ENCODE results near the gene HPCAL4.

Gene HPCAL4

DNA sequence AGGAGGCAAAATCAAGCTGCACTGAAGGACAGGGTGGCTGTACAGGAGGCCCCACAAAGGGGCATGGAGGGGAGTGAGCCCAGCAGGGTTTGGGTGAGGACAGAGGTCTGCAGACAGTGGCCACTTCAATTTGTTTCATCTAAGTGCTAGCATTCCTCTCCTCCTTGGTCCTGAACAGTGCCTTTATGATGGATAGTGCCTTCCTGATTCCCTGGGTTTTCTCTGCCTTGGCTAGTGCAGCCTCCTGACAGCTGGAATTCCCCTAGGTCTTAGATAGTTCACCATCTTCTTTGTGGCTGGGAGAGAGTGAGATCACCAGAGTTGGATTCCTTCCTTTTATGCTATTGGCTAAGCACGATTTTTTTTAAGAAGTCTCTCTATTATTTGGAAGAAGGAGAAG lies 3.8 kb upstream of the HPCAL4 start:
- in situ Hi-C loops (cut with HindIII; ENCODE audit: low pct_unique_long_range_greater_than_20kb, low sequenced_read_pairs), result no loop called here
- DNase-seq (ENCODE audit: low read depth in 1 of 2, low spot score in 1 of 2), result no peak
- no peak for TF ChIP-seq JUND (IDR thresholded peaks at IDR 0.05; ENCODE audit: low read depth)

GRCh38 chr1:39694026-39694425 lies 2.8 kb upstream of the HPCAL4 start:
- no peak for TF ChIP-seq JUND (IDR thresholded peaks at IDR 0.05; ENCODE audit: low read depth)
- in situ Hi-C loops (cut with HindIII; ENCODE audit: low pct_unique_long_range_greater_than_20kb, low sequenced_read_pairs), result no loop called here
- DNase-seq (ENCODE audit: low read depth in 1 of 2, low spot score in 1 of 2), result no peak

DNA sequence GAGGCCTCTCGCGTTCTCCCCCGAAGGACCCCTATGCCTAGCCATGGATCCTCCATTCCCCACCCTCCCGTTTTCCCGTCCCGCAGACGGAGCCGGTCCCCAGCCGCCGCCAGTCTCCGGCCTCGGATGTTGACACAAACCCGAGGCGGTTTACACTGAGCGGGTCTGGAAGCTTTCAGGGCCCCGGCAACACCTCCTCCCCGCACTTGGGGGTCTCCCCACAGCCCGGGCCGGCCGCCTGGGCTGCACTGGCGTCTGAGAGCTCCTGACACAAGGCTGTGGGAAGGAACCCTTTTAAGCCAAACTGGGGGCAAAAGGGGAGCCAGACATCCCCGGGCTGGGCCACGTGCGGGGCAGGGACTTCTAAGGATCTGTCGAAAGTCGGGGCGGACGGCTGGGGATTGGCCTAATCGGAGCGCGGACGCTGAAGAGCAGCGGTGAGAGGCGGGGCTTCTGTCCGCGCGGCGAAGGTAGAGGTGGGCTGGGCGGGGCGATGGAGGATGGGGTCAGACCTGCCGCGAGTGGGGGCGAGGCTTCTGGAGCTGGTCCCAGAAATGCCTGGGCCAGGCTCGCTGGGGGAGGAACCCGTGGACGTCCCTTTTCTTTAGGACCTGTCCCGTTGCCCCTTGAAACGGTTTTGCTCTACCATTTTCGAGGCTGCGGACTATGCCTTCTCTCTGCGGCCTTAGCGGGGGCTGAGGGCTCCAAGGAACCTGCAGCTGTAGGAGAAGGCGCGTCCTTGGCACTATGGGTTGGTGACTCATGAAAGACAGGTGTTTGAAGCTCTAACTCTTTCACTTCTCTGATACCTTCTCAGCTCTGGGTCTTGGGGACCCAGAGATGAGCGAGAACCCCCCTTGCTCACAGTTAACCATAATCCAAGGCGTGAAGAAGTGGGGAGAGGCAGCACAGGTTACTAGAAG lies 1.2 kb upstream of the HPCAL4 start:
- no peak for TF ChIP-seq JUND (IDR thresholded peaks at IDR 0.05; ENCODE audit: low read depth)
- DNase-seq (ENCODE audit: low read depth in 1 of 2, low spot score in 1 of 2), result no peak
- in situ Hi-C loops (cut with HindIII; ENCODE audit: low pct_unique_long_range_greater_than_20kb, low sequenced_read_pairs), result no loop called here

DNA sequence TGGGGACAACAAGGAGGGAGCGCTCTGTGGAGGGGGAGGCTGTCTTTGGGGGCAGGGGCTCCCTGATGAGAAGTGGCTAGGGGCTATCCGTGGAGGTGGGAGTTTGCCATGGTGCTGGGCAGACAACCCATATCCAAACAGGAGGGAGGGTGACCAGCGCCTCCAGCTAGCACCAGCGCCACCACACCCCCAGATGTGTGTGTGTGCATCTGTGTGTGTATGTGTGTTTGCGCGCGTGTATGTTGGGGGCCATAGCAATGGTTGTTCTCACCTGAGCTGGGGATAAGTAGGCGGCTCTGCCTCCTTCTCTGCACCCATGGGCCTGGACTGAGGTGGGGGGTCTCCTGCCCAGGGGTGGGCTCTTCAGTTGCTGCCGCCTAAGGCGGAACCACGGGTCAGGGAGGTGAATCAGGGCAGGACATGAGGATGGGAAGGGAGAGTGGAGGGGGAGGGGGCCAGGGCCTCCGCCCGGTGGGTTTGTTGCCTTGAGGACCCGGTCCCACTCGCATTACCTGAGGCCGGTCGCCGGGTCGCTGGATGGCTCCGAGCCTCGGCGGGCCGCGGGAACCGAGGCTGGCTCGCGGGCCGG lies 345 bp downstream of the HPCAL4 start:
- DNase-seq (ENCODE audit: low read depth in 1 of 2, low spot score in 1 of 2), result no peak

DNA sequence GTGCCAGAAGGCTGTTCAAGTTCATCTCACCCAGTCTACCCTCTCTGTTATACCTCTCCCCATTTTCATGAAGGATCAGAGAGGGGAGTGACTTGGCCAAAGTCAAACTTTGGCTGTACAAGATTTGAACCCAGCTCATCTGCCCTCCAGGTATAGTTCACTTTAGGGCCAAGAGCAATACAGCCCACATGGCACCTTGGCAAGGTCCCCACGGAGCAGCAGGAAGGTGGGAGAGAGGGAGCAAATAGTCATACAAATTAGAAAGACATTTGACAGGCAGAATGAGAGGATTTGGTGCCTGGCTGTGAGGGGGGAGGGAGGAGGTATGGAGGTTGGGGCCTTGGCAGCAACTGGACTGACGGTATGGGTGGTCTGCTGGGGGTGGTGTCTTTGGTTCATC lies 1.0 kb downstream of the HPCAL4 start:
- TF ChIP-seq JUND (IDR thresholded peaks at IDR 0.05; ENCODE audit: low read depth), result no peak
- in situ Hi-C loops (cut with HindIII; ENCODE audit: low pct_unique_long_range_greater_than_20kb, low sequenced_read_pairs), result no loop called here
- no peak for DNase-seq (ENCODE audit: low read depth in 1 of 2, low spot score in 1 of 2)

More for the DNA sequence above, 345 bp downstream of the HPCAL4 start:
- TF ChIP-seq JUND (IDR thresholded peaks at IDR 0.05; ENCODE audit: low read depth), result no peak
- in situ Hi-C loops (cut with HindIII; ENCODE audit: low pct_unique_long_range_greater_than_20kb, low sequenced_read_pairs), result no loop called here

DNA sequence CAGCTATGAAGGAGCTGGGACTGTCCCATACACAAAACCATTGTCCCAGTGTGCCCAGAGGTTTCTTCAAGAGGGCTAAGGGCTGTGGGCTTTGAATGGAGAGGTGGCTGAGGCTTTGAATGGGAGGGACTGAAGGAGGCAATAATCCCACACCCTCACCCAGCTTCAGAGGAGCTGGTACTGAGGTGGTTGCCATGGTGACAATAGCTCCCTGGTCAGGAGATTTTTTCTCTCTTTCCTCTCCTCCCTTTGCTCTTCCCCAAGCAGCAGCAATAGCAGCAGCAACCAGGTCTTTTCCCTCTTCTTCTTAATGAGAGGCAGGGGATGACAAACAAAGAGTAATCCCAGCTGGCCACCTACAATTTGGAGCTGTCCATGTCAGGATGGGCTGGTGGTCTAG lies 1.6 kb downstream of the HPCAL4 start:
- in situ Hi-C loops (cut with HindIII; ENCODE audit: low pct_unique_long_range_greater_than_20kb, low sequenced_read_pairs), result no loop called here
- DNase-seq (ENCODE audit: low read depth in 1 of 2, low spot score in 1 of 2), result no peak
- TF ChIP-seq JUND (IDR thresholded peaks at IDR 0.05; ENCODE audit: low read depth), result no peak

DNA sequence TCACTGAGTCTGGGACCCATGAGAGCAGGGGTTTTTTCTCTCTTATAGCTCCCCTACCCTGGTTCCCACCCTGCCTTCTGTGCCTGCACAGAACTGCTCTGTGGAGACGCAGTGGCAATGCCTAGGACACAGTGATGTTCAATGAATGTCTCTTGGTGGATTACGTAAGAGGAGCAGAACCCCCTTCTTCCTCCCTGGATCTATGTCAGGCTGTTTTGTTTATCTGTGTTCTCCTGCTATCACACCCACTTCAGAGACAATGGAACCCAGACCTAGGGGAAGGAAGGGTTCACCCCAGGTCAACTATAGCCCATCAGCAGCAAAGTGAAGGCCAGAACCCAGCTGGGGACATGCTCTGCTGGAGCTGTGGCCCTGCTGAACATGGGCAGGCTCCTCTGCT lies 2.0 kb downstream of the HPCAL4 start:
- no peak for DNase-seq (ENCODE audit: low read depth in 1 of 2, low spot score in 1 of 2)
- in situ Hi-C loops (cut with HindIII; ENCODE audit: low pct_unique_long_range_greater_than_20kb, low sequenced_read_pairs), result no loop called here
- no peak for TF ChIP-seq JUND (IDR thresholded peaks at IDR 0.05; ENCODE audit: low read depth)

DNA sequence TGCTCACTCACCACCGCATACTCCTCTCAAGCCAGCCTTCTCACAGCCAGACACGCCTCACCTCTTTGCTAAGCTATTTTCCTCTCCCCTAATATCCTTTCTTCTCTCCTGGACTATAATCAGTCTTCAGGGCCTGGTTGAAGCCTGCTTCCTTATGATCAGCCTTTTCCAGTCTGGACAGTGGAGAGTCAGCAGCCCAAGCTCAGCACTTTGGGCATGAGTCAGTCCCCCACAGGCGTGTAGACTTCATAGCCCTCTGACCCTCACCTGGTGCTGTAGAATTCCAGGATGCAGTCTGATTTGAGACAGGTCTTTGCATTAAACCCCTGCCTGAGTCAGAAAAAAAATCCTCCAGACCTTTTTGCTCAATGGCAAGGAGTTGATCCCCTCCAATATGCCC lies 2.5 kb downstream of the HPCAL4 start:
- no peak for DNase-seq (ENCODE audit: low read depth in 1 of 2, low spot score in 1 of 2)
- in situ Hi-C loops (cut with HindIII; ENCODE audit: low pct_unique_long_range_greater_than_20kb, low sequenced_read_pairs), result no loop called here

DNA sequence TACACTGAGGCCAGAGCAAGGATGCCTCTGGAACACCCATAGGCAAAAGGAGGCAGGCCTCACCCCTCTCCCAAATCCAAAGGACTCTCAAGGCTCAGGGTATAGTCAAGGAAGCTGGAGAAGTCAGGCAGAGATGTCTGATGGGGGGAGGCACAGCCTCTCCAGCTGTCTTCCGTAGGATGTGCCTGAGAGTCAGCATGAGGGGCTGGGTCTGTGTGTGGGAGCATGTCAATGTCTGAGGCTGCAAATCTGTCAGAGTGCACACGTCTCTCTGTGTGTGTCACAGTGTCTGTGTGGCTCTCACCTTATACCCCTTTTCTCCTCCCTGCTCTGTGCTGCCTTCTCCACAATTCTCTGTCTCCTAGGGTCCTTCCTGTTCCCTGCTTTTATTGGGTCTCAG lies 4.0 kb downstream of the HPCAL4 start:
- DNase-seq (ENCODE audit: low read depth in 1 of 2, low spot score in 1 of 2), result no peak
- in situ Hi-C loops (cut with HindIII; ENCODE audit: low pct_unique_long_range_greater_than_20kb, low sequenced_read_pairs), result no loop called here
- TF ChIP-seq JUND (IDR thresholded peaks at IDR 0.05; ENCODE audit: low read depth), result no peak

More for the DNA sequence above, 2.5 kb downstream of the HPCAL4 start:
- no peak for TF ChIP-seq JUND (IDR thresholded peaks at IDR 0.05; ENCODE audit: low read depth)

DNA sequence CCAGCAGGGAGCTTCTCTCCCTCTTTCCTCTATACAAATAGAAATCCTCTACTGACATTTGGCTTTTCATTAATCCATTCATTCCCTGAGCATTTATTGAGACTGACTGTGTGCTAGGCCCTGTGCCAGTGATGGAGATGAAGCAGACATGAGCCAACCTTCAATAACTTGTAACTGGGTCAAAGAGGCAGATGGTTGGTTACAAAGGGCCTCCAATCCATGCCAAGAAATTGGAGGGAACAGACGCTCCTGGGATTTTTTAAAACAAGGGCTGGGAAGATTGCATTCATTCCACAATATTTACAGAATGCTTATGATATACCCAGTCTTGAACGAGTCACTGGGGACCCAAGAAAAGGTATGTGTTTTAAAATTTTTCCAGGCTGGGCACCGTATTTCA lies 6.2 kb downstream of the HPCAL4 start:
- DNase-seq (ENCODE audit: low read depth in 1 of 2, low spot score in 1 of 2), result no peak
- TF ChIP-seq JUND (IDR thresholded peaks at IDR 0.05; ENCODE audit: low read depth), result no peak
- in situ Hi-C loops (cut with HindIII; ENCODE audit: low pct_unique_long_range_greater_than_20kb, low sequenced_read_pairs), result no loop called here

- no peak for TF ChIP-seq JUND (IDR thresholded peaks at IDR 0.05; ENCODE audit: low read depth)
- DNase-seq (ENCODE audit: low read depth in 1 of 2, low spot score in 1 of 2), result no peak
- in situ Hi-C loops (cut with HindIII; ENCODE audit: low pct_unique_long_range_greater_than_20kb, low sequenced_read_pairs), result no loop called here
These were observed 6.9 kb downstream of the HPCAL4 start for GRCh38 chr1:39684313-39684664.

DNA sequence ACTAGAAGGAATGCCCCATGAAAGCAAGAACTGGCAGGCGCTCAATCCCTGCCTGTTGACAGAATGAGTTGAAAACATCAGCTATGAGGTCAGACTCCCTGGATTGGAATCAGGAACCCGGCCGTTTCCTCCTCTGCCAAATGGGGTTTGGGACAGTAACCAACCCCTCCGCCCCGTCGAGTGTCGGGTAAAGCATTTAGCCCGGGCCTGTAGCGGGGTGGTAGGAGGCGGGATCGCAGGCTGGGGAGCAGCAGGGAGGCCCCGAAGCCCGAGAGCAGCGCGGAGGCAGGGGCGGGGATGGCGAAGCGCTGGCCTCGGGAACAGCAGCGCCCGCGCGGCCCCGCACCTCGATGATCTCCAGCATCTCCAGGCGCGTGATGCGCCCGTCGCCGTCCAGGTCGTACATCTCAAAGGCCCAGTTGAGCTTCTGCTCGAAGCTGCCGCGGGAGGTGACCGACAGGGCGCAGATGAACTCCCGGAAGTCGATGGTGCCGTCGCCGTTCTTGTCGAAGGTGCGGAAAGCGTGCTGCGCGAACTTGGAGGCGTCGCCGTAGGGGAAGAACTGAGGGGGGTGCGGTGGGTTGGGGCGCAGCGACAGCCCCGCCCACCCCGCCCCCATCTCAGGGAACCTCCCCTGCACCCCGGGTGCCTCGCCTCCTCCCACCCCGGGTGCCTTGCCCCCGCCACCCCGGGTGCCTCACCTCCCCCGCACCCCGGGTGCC lies 7.5 kb downstream of the HPCAL4 start:
- no peak for DNase-seq (ENCODE audit: low read depth in 1 of 2, low spot score in 1 of 2)
- in situ Hi-C loops (cut with HindIII; ENCODE audit: low pct_unique_long_range_greater_than_20kb, low sequenced_read_pairs), result no loop called here
- TF ChIP-seq JUND (IDR thresholded peaks at IDR 0.05; ENCODE audit: low read depth), result no peak

GRCh38 chr1:39681999-39682398 lies 9.2 kb downstream of the HPCAL4 start:
- in situ Hi-C loops (cut with HindIII; ENCODE audit: low pct_unique_long_range_greater_than_20kb, low sequenced_read_pairs), result no loop called here
- TF ChIP-seq JUND (IDR thresholded peaks at IDR 0.05; ENCODE audit: low read depth), result no peak
- DNase-seq (ENCODE audit: low read depth in 1 of 2, low spot score in 1 of 2), result no peak
